Measurements from ENCODE around the gene BEX3. TPM values are rescaled to one million over a fixed set of nuclear protein-coding genes. Genes with fewer than 3 reads are reported as not detected.

The BEX3 gene
- total RNA-seq, 2 donors from 2014 or later: 71.9 to 77.3 TPM

DNA sequence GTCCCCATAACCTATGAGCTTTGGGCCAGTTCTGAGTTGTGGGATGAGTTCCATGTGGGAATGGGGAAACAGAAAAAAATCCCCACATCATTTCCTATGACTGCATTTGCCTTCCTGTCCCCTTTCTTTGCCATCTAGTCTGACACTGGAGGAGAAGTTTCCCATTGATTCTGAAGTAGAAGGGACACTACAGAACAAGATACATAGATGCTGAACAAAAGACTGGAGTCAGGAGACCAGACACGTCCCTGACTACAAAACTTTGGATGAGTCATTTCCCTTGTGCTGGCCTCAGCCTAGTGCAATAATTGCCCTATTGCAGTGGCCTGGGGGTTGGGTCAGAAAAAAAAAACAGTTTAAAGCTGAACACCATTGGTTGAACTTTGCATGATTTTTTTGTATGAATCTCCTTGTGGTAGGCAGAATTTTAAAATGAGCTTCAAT lies 22.1 kb downstream of the BEX3 start:
- no peak for ATAC-seq

DNA sequence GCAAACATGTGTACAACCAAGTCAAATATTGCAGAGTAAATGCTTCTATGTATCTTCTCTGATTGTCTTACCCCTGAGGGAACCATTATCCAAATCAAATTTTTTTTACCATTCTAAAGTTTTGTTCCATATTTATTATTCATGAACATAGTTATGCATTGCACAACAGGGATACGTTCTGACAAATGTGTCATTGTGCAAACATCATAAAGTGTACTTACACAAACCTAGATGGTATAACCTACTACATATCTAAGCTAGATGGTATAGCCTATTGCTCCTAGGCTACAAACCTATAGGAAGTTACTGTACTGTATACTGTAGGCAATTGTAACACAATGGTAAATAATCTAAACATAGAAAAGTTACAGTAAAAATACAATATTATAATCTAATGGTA lies 23.4 kb downstream of the BEX3 start:
- Histone ChIP-seq H3K4me1 (no peaks in the 10 kb centered on the region), H3K27ac (no peak overlapping the region), H3K27me3 (no peaks in the 10 kb centered on the region), H3K36me3 (replicated peaks in 1 of 2; ENCODE audit: insufficient read depth in 1 of 2, low read depth in 2 of 2) (no peaks in the 10 kb centered on the region), H3K9me3 (no peaks in the 10 kb centered on the region), H3K4me3 (no peak overlapping the region)
- ATAC-seq (no peak), DNase-seq (no peak)
- 7 to 18% methylated on average over 1 of the region's 1 CpG for WGBS, 2 donors
- TF ChIP-seq CTCF (IDR thresholded peaks at IDR 0.05) (no peak), POLR2A (IDR thresholded peaks at IDR 0.05) (no peak)
- intact Hi-C loops (cut with DNase I): no loop called here

More for the DNA sequence above, 22.1 kb downstream of the BEX3 start:
- 9 to 36% methylated on average over 1 of the region's 1 CpG for WGBS, 2 donors
- Histone ChIP-seq H3K27me3 (no peaks in the 10 kb centered on the region), H3K9me3 (no peaks in the 10 kb centered on the region), H3K4me3 (no peak overlapping the region), H3K27ac (no peak overlapping the region), H3K4me1 (no peaks in the 10 kb centered on the region), H3K36me3 (replicated peaks in 1 of 2; ENCODE audit: insufficient read depth in 1 of 2, low read depth in 2 of 2) (no peaks in the 10 kb centered on the region)
- TF ChIP-seq POLR2A (IDR thresholded peaks at IDR 0.05): no peak
- TF ChIP-seq CTCF (IDR thresholded peaks at IDR 0.05): no peak
- peak in 1 of 4 donors; percentile 6 for DNase-seq
- intact Hi-C loops (cut with DNase I): no loop called here

DNA sequence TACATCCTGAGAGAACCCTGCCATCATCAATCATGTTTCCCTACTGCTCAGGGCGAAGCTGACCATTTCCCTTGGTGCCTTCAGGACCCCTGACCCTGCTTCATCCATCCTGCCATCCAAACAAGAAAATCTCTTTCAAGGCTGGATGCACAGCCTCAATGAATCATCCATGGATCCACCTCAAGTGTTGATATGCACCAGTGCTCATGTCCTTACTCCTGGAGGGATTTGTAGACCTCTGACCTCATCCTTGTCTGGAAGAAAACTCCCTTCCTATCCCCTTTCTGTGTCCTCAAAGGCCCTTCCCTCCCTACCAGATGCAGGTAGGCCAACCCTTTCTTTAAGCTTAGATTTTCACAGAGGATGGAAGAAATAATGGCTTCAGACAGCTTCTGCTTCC lies 24.6 kb downstream of the BEX3 start:
- Histone ChIP-seq H3K27me3 (no peaks in the 10 kb centered on the region), H3K4me3 (no peak overlapping the region), H3K9me3 (no peaks in the 10 kb centered on the region), H3K27ac (no peak overlapping the region), H3K36me3 (replicated peaks in 1 of 2; ENCODE audit: insufficient read depth in 1 of 2, low read depth in 2 of 2) (no peaks in the 10 kb centered on the region), H3K4me1 (no peaks in the 10 kb centered on the region)
- no peak for ATAC-seq
- intact Hi-C loops (cut with DNase I): no loop called here
- DNase-seq: no peak
- TF ChIP-seq POLR2A (IDR thresholded peaks at IDR 0.05) (no peak), CTCF (IDR thresholded peaks at IDR 0.05) (no peak)
- 54 to 60% methylated on average over 1 of the region's 1 CpG for WGBS, 2 donors

GRCh38 chrX:103404231-103405008 lies 28.1 kb downstream of the BEX3 start:
- intact Hi-C loops (cut with DNase I): no loop called here
- H3K27me3 ChIP-seq: no peaks in the 10 kb centered on the region
- TF ChIP-seq POLR2A (IDR thresholded peaks at IDR 0.05) (peak in 2 of 3 donors; percentile 26 to 32), CTCF (IDR thresholded peaks at IDR 0.05) (no peak)
- peak overlapping the region in 1 of 2 donors; percentile 32 for H3K4me3 ChIP-seq
- H3K27ac ChIP-seq: peak overlapping the region in 2 of 4 donors; percentile 26 to 53
- 1 to 2% methylated on average over 8 to 19 of the region's 19 CpGs for WGBS, 2 donors
- DNase-seq (peak; percentile 68 to 84 (median 76)), ATAC-seq (peak; percentile 96)
- no peaks in the 10 kb centered on the region for H3K4me1 ChIP-seq
- no peaks in the 10 kb centered on the region for H3K9me3 ChIP-seq
- H3K36me3 ChIP-seq (replicated peaks in 1 of 2; ENCODE audit: insufficient read depth in 1 of 2, low read depth in 2 of 2): no peaks in the 10 kb centered on the region

DNA sequence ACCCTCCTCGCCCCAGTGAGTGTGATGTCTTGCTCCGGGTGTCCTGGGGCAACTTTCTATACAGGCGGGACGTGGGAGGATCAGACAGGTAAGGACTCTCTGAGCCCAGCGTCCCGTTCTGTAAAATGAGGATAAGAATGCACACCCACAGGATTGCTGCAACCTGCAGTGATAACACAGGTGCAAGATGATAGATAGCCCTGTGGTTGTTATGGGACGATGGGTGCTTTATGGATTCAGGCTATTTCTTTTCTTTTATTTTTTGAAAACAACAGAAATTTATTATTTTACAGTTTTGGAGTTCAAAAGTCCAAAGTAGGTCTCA lies 28.6 kb downstream of the BEX3 start:
- intact Hi-C loops (cut with DNase I): no loop called here
- DNase-seq (no peak), ATAC-seq (peak; percentile 48)
- Histone ChIP-seq H3K27ac (peak overlapping the region in 2 of 4 donors; percentile 26 to 53), H3K4me3 (peak overlapping the region in 1 of 2 donors; percentile 32), H3K4me1 (no peaks in the 10 kb centered on the region), H3K36me3 (replicated peaks in 1 of 2; ENCODE audit: insufficient read depth in 1 of 2, low read depth in 2 of 2) (no peaks in the 10 kb centered on the region), H3K27me3 (no peaks in the 10 kb centered on the region), H3K9me3 (no peaks in the 10 kb centered on the region)
- TF ChIP-seq CTCF (IDR thresholded peaks at IDR 0.05) (no peak), POLR2A (IDR thresholded peaks at IDR 0.05) (no peak)
- WGBS, 2 donors: 0 to 2% methylated on average over 7 of the region's 7 CpGs

Measured in body of pancreas (tissue), 4 donors.